GM19452 (cell line): ENCODE results near the gene TMEM9B.
A peak's percentile ranks its signal among the peaks of the same experiment; 100 is the strongest.
"Not testable (repeated sequence)": the region's sequence is repeated elsewhere in the genome, so short reads cannot be mapped to it uniquely, and the experiment has no call there.

ENCODE experiments used
- ATAC-seq: cut with Tn5 transposase; IDR thresholded peaks from one replicate; pipeline ENCODE4 v1.9.1; 2021; ENCODE audit not compliant: unreplicated experiment

Gene TMEM9B

DNA sequence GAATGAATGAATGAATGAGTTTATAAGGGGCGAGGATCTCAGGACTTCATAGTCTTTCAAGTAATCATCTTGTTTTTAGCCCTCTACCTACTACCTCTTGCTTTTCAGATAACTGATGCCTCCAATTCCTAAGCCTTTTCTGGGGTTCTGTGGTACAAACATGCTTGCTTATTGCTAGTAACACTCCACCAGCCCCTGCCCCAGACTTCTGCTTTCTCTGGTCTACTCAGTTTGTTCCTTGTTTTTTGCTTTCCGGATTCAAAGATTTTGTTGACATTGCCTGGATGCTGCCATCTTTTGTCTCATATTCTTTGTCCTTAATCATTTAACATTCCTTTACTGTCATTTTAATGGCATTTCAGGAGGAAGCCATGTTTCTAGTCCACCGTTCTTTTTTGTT is 8.9 kb upstream of the TMEM9B start:
- ATAC-seq: no peak

DNA sequence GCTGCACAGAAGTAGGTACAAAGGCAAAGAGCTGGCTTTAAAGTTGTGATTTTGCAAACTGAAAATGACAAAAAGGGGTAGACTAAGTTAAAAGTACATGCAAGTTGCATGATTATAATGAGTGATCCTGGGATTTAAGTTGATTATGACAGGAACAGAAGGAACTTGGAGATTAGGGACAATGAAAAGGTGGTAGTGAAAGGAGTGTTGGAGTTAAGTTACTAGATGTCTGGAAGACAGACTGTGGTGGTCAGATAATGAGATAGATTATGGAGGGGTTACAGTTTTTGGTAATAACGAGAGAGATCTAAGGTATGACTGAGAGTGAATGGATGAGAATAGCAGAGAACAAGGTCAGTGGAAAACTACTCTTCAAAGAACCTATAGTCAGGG is 7.7 kb upstream of the TMEM9B start:
- no peak for ATAC-seq

DNA sequence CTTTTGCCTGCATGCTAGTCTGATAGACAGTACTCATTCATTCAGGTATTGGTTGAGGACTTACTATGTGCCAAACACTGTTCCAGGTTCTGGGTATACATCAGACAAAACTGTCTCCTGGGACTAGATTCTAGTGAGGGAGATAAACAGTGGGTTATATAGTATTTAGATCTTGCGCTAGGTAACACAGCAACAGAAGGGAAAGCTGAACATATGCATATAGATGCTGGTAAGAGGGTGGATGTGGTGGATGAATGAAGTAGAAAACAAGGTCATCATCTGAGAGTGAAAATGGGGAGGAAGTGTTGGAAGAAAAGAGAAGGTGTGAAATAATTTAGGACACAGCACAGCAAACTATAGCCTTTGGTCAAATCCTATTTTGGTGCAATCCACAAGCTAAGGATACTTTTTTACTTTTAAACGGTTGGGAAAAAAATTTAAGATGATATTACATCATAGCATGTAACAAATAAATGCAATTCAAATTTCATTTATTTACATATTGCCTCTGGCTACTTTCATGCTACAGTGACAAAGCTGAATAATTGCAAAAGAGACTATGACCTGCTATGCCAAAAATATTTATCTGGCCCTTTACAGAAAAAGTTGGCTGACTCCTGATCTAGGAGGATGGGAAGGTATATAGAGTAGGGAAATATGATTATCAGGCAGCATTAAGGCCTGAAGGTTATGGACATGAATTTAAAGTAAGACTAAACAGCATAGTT is 7.1 kb upstream of the TMEM9B start:
- ATAC-seq: no peak

DNA sequence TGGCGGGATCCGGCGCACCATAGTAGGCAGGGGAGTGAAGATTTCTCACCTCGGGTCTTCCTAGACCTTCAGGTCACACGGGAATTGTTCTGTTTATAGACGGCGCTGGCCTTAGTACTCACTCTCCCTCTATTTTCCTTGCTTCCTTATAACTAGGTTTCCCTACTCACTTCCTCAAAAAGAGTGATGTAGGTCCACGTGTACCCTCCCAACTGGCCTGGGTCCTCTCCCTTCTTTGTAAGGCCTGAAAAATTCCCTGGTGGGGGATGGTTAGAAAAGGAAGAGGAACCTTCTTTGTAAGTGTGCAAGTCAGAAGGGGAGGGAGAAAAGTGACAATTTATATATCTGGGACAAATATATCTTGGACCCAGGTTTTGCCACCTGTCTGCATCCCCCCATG is 2.9 kb upstream of the TMEM9B start:
- ATAC-seq: no peak

DNA sequence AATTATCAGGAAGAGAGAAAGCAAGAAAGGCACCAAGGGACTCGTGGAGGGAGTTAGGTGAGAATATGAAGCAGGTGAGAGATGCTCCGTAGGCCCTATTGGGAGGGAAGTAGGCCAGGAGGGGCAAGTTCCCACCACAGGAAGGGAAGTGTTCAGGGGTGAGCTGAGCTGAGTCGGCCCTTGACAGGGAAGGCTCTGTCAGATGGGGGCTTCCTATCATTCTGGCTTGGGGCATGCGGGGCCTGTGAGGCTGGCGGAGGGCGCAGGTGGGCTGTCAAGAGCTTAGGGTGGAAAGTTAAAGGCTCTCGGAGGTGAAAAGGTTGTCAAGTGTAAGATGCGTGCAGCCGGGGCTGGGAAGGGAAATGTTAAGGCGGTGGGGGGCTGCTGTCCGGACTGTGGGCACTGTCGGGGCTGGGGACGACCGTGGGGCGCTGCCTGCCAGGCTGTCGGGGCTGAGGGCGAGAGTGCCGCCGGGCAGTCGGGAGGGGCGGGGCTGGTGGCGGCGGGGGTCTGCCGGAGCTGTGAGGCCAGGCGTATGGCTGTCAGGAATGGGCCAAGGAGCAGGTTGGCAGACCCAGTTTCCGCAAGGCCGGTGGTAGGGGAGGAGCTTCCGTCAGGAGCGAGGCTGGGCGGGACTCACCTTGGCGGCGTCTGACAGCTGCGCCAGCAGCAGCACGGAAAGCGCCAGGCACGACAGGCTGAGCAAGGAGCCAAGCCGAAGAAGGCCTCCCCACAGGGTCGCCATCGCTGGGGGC is 496 bp downstream of the TMEM9B start:
- ATAC-seq: peak; percentile 64

DNA sequence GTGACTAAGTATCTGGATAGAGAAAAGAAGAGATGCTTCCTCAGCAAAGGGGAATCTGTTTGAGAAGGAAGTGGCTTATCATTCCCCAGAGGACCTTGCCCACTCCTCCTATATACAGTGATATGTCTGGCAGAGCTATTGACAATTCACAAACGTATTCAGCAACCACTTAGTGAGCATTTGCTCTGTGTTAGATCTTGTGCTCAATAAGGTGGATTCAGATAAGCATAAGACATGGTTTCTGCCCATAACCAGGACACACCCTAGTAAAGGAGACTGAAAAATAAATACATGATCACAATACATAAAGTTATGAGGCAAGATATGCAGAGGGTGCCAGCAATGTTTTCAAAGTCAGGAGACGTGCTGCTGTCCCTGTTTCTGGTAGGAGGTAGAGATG is 1.4 kb downstream of the TMEM9B start:
- no peak for ATAC-seq

DNA sequence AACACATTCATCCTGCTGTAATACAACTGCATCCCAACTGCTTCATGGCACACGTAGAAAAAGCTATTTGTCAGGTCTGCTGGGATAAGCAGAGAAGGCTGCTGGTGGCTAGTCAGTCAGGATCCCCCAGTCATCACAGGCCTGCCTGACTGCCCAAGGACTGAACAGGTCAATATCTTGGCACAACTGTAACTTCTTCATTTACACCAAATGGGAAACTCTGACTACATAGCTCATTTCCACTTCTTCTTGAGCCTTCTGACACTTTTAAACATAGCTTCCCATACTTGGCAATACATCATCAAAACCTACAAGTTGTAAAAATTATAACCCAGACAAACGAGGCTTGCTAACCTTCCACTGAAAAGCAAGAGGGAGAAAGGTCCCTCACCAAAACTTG is 2.8 kb downstream of the TMEM9B start:
- no peak for ATAC-seq

DNA sequence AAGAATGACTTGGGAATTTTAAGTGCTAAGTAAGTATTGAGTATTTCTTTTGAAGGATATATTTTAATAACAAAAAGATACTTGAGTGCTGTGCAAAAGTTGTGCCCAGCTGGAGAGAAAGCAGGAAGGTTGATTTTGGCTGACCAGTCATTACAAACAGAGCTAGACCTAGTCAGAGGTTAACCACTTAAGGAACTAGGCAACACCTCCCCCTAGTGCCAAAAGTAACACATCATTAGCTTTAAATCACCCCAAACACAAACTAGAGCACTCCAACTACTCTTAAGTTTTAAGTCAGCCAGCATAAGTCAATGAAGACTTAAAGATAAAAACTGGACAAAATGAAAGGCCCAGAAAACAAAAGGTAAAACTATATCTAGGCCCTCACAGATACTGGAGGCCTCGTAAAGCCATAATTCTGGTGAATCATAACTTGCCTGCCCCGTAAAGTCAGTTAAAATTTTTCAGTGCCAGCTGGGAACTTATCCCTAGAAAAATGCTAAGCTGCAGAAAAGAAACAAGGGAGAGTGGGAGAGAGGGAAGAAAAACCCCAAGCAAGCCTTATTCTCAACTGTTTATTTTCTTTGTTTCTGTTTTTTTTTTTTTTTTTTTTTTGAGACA is 4.6 kb downstream of the TMEM9B start:
- no peak for ATAC-seq

DNA sequence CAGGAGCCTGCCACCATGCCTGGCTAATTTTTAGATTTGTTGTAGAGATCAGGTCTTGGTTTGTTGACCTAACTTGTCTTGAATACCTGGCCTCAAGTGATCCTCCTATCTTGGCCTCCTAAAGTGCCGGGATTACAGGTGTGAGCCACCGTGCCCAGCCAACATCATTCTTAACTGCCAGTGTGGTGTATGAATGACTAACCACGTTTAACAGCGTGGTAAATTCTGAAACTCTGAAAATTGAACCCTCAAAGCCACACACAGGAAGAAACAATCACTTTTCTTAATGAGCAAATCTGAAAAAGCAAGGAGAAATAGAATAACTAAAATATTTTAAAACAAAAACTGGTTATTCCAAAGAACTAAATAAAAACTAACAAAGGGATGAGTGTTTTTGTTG is 7.4 kb downstream of the TMEM9B start:
- no peak for ATAC-seq

DNA sequence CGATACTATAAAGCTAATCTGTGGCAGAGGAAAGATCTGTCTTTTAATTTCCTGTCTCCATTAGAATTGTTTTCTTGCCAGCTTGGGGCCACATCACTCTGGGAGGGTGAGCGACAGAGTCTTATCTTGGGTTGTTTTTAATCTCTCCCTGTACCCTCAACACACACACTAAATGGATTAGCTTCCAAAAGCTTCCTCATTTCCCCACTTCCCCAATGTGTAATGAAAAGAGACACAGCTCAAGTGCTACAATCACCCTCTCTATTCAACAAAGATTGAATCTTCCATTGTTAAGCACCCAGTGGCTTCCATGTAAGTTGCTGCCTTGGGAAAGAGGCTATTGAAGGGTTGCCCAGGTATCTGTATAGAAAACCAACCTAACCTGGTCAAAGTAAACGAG is 15.4 kb downstream of the TMEM9B start:
- no peak for ATAC-seq

DNA sequence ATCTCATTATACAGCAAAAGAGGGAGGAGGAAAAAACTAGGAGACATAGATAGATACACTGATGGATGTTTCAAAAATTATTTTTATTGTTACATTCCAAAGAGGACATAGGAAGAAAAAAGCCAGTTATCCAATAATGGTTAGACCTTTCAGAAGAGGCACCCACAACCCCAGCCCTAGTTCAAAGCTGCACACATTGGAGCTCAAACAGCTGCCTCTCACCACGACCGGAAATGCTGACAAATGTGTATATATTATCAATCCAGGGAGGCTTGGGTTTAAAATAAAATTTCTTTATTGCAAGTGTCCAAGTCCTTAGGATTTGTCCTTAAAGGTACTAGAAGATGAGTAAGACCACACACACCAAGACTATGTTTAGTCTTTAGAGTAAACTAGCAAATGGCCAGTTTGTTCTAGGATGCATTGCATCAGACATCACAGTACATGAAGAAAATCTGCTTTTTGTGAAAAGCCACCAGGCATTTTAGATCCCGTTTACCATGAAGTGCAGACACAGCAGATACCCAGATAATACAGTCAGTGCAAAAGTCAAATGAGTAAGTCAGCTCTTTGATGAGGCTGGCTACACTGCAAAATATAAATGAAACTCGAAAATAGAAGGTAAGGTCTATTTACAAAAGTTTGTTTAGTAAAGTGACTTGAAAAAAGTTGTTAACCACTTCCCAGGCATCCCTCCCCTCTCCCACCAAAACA is 16.9 kb downstream of the TMEM9B start:
- no peak for ATAC-seq

DNA sequence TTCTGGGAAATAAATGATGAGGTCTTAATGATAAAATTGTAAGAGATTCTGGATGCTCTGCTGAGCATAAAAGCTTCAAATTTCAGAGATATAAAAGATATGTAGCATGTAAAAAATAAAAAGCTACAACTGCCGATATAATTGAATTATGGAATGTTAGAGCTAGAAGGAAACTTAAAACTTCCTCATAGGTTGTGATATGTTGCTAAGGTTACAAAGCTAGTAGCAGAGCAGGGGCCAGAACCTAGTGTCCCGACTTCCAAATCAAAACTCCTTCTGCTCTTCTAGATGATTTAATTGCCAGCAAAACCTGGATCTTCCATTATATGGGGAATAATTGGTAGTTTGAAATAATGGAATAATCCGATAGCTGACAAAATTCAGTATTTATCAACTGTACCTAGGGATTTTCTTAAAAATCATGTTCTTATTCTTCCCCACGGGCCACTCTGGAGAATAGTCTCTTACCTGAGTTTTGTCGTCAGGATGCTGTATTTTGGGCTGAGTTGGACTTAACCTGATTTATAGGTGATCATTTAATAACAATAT is 21.6 kb downstream of the TMEM9B start, which contains the start of gene ASCL3:
Gene ASCL3, minus strand, starts transcription at position 499 of the 549 bp plus-strand sequence. CDS start 4,855 bp downstream, outside the sequence.
- no peak for ATAC-seq

DNA sequence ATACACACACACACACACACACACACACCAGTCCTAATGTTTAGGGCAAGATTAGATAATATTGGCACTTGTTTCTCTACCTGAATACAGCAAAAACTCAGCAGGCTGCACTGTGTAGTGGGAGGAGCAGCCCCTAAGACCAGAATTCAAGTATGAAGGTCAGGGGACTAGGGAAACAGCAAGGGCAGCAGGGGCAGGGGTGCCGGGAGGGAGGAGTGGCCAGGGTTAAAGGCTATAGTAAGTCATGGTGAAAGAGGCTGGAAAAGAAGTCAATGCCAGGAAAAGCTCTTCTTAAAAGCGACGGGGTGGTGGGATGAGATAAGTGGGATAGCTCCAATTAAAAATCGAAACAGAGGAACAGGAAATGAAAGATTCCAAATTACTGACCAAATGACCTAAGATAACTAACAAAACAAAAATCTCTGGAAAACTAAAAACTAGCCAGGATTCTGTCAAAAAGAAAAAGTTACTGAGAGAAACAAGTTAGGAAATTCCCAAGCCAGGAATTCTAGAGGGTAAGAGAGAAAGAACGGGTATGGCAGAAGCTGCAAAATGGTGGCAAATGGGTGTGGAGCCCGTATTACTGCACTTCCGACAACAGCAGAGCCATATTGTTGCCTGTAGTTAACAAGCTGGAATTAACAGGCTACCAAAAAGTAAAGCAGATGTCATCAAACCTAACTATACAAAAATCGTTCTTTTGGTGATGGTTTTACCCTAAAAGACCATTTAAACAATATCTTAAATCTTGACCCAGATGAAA is 22.7 kb downstream of the TMEM9B start:
- ATAC-seq: no peak

DNA sequence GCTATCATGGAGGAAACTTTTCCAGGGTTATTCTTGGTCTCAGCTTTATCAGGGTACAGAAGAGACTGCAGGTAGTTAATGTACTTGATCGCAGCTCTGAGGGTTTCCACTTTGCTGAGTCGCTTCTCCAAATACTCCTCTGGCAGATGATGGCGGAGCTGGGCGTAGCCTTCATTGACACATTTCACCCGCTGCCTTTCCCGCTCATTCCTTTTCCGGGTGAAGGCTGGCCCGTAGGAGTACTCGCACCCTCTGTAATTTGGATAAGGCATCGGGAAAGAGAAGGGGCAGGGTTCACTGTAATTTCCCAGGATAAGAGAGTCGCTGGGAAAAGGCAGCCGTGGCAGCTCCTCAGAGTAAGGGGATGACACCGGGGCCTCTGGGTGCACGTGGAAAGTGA is 26.6 kb downstream of the TMEM9B start:
- no peak for ATAC-seq

DNA sequence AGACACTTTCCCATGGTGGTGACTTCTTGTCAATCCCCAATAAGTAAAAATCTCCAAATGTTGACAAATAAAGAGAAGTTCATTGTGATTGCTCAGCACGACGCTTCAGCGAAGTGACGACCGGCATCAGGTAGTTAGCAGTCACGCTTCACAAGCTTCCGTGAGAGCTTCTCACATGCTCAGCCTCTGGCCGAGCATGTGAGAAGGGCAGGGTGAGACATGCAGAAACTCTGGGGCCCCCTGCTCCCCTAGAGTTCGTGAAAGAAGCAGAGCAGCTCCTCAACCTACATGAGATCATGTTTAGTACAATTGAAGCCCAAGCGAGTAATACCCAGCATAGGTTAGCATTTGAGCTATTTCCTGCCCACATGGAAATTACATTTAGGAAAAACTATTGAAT is 27.1 kb downstream of the TMEM9B start:
- no peak for ATAC-seq

DNA sequence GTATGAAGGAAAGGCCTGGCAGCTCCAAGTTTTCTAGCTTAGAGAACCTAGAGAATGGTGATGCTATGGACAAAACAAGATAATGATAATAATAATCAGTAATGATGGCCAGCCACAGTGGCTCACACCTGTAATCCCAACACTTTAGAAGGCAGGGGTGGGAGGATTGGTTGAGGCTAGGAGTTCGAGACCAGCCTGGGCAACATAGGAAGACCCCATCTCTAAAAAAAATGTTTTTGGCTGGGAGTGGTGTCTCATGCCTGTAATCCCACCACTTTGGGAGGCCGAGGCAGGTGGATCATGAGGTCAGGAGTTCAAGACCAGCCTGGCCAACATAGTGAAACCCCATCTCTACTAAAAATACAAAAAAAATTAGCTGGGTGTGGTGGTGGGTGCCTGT is 28.5 kb downstream of the TMEM9B start:
- not testable (repeated sequence) for ATAC-seq

DNA sequence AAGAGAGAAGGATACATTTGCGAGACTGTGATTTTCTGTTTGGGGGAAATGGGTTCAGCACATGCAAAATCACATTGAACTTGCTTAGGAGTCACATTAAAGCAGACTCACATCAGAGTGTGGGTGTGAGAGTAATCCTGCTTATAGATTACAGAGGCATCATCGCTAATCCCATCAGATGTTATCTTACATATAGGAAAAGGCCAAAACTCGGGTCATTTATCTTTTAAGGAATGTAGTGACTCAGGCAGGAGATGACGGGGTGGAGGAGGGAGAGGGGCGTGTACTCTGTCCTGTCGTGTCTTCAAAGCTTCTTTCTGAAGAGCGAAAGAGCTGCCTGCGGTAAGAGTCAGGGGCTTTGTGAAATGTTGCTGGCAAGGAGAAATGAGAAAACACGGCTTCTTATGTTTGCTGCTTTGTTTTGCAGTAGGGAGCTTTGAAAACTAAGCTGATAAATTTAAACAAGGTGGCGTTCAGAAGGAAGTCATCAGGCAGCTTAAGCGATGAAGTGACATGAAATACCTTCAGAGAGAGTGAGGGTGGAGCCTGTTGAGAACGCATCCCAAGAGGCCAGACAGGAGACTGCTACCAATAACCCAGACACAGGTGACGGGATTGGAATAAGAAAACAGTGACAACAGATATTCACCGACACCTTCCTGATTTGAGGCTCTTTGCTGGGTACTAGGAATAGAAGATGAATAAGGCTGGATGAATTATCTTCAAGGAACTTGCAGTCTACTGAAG is 29.3 kb downstream of the TMEM9B start:
- ATAC-seq: no peak

DNA sequence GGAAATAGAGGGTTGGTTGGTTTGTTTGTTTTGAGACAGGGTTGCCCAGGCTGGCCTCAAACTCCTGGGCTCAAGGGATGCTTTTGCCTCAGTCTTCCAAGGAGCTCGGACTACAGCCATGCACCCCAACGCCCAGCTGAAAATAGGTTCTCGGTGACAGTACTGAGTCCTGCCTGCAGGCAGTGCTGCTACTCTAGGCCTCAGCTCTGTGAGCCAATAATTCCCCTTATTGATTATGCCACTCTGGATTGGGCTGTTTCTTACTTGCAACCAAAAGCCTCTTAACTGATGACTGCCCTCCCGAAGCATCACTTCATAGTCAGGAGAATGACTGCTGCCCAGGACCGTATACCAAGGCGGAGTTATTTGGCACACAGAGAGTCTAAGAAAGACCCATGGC is 30.3 kb downstream of the TMEM9B start:
- ATAC-seq: no peak

DNA sequence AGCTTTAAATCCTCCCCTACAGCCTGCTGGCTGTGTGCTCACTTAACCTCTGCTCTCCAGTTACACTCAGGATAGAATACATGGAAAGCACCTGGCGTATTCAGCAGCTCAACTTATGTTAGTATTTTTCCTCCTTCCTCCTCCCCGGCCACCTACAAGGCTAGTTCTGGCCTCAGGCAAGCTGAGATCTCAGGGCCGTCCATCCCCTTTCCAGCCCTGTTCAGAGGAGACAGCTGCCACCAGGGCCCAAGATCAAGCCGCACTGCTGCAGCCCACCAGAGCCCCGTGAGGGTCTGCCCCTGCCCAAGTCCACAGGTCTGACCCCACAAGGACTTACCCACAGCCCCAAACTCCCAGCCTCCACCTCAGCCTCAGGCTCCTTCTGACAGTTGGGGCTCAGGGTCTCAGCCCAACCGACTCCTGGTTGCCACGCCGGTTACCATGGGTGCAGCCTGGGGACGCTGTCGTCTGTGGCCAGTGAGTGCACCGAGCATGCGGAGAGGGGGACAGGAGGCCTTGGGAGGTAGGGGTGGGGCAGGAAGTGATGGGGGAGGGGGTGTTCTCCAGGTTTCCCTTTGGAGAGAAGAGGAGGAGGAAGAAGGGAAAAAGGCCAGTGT is 31.6 kb downstream of the TMEM9B start, which contains the start of gene C11orf16:
Gene C11orf16, minus strand, starts transcription at position 384 of the 617 bp plus-strand sequence. CDS start 639 bp downstream, outside the sequence.
- no peak for ATAC-seq
